GM21367 (cell line): ENCODE results near the gene MEF2B.
"Not testable (repeated sequence)": the region's sequence is repeated elsewhere in the genome, so short reads cannot be mapped to it uniquely, and the experiment has no call there.

Experiments used
- ATAC-seq: cut with Tn5 transposase; IDR thresholded peaks from one replicate; pipeline ENCODE4 v1.9.1; 2021; ENCODE audit not compliant: unreplicated experiment

Gene MEF2B

GRCh38 chr19:19193926-19194325, 23.9 kb upstream of the MEF2B start:
- ATAC-seq, result no peak

DNA sequence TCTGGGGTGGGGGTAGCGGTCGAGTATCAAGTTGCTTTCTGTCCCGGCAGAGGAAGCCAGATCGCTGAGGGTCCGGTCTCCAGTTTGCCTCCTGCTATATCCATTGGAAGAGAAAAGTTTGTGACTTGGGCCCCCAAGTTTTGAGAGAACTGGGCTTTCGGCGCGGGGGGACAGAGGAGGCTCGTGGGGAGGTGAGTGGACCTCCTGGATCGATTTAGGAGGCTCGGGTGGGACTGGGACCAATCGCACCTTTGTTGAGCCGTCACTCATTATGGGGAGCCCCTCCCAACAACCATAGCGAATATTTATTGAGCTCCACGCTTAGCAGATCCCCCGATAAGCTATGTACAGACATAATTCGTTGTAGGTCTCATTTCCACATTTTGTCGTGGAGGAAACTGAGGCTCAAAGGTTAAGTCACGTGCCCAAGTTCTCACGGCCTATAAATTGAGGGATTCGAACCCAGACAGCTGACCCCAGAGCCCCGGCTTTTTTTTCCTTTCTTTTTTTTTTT, 22.9 kb upstream of the MEF2B start:
- no peak for ATAC-seq

- ATAC-seq, result peak; percentile 76
These were observed 22.2 kb upstream of the MEF2B start, which contains the start of the genes BORCS8 and RFXANK for GRCh38 chr19:19192078-19192882. TSS of gene BORCS8 (minus strand) at chr19:19192152. CDS start at chr19:19192117, 35 bp downstream. TSS of gene RFXANK (plus strand) at chr19:19192258. CDS start at chr19:19193947, 1,689 bp downstream.

DNA sequence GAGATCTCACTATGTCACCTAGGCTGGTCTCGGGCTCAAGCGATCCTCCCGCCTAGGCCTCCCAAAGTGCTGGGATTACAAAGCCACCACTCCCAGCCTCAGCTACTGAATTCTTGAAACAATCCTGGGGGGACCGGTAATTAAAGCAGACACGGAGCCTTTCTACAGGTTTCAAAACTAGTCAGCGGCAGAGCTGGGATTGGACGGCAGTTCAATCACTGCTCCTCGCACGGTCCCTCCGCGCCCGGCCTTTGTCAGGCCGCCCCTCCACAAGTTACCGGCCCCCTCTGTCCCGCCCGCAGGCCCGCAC, 21.7 kb upstream of the MEF2B start:
- ATAC-seq, result no peak

- ATAC-seq, result no peak
These were observed 16.7 kb upstream of the MEF2B start for GRCh38 chr19:19186742-19187141.

DNA sequence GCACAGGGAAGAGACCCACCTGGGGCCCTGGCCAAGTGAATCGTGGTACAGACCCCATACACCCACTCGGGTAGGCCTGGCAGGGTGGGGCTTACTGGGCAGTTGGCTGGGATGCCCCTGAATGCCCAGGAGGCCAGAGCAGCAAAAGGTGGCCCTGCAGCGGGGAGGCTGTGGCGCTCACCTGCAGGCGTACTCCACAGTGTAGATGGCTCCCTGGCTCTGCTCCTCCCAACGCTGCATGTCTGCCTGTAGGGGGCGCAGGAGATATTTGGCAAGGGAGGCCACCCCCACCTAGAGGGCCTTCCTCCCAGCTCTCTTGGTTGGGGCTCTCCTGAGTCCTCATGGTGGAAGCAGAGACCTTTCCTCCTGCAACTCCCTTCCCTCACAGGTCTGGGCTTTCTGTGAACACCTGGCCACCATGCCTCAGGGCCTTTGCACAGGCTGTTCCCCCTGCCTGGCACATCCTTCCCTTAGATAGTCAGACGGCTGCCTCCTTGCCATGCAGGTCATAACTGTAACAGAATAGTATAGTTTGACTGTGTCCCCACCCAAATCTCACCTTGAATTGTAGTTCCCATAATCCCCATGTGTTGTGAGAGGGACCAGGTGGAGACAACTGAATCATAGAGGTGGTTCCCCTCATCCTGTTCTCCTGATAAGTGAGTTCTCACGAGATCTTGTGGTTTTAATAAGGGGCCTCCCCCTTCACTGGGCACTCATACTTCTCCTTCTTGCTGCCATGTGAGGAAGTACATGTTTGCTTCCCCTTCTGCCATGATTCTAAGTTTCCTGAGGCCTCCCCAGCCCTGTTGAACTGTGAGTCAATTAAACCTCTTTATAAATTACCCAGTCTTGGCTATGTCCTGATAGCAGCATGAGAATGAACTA, 16.0 kb upstream of the MEF2B start:
- no peak for ATAC-seq

DNA sequence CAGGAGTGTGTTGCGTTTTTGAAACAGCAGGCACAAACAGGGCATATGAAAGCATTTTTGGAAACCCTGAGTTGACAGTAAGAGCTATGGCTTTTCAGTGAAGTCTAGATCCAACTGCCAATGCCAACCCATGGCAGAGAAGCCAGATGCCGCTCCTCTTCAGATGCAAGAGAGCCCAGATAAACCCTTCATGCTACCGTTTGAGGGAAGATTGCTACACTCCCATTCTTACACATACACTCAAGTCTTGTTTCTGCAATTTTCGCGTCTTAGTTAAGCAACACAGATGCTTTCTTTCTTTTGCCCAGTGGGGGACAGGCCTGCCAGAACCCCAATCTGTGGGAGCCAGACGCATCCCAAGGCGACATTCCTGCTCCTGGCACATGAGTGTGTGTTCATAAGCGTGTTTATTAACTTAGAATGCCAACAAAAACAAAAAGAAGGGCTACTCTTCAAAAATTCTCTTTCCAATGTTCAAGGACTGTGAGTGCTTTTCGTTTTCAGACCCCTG, 11.5 kb upstream of the MEF2B start:
- ATAC-seq, result no peak

DNA sequence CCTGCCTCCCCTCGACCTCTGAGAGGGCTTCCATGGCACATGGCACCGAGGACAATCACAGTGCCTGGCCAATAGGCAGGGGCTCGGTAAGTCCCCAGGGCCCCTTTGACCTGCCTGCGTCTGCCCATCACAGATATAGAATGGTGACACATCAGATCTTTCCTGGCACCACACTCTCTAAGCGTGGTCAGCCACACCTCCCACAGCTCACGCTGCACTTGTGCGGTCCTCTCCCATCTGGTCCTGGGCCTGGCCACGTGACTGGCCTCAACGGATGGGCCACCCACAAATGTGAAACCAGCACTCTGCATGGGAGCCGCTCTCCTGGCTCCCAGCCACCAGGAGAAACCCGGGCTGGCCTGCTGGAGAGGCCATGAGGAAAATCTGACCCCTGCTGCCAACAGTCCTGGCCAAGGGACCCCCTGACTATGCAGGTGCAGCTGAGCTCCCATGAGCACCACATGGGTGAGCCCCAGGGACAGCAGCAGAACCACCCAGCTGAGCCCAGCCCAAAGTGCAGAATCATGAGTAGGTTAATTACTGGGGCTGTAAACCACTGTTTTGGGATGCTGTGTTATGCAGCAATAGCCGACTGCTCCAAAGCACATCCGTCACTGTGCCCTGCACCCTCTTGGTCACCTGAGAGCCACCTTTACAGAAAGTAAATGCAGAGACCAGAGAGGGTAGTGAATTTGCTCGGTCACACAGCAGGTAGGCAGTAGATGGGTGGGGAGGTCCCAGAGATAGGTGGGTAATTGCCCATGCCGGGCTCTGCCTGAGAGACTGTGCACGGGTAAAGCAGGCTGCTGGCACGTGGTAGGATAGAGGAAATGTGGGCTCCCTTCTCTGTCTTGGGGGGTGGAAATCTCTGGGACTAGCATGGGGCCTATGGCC, 9.7 kb upstream of the MEF2B start:
- ATAC-seq, result no peak

DNA sequence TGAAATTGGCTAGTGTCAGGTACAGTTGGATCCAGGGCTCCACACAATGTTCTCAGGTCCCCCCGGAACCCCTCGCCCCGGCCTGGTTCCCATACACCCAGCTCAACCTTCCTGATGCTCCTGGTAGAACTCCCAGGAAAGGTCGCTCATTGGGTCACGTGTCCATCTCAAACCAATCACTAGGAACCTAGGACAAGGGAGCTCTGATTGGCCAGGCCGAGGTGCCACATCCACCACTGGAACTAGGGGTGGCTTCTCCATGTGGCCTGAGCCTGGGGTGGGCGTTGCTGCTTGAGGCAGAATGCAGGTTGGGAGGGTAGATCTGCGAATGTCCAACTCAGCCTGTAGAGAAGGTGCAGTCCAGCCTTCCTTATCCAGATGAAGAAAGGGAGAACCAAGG, 6.9 kb upstream of the MEF2B start:
- ATAC-seq, result no peak

GRCh38 chr19:19173243-19173642, 3.2 kb upstream of the MEF2B start:
- ATAC-seq, result not testable (repeated sequence)

DNA sequence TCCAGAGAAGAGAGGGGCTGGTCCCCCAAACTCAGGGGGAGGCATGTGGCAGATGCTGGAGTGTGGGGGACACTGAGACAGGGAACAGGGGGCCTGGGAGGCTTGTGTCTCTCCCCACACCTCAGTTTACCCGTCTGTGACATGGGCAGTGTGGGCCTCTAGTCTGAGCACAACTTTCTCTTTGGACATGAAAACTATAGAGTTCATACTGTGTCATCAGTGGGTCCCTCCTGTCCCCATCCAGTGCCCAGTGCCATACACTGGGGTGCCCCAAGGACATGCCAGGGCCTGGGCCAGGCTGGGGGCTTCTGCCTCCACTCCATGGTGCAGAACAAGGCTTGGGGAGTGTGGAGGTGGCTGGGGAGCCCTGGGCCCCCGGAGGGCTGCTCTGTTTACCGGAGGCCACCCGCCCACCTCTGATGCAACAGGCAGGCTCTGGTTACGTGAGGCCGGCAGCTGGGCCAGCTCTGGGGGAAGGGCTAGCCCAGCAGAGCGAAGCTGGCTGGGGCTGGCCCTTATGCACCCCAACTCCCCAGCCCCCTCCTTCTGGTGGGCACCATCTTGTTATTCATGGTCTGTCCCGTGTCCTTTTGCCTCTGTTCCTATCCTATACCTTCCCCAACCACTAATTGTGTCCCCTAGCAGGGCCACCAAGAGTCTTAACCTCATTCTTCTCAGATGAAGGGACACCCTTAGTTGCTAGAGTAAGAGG, 1.9 kb upstream of the MEF2B start:
- no peak for ATAC-seq

DNA sequence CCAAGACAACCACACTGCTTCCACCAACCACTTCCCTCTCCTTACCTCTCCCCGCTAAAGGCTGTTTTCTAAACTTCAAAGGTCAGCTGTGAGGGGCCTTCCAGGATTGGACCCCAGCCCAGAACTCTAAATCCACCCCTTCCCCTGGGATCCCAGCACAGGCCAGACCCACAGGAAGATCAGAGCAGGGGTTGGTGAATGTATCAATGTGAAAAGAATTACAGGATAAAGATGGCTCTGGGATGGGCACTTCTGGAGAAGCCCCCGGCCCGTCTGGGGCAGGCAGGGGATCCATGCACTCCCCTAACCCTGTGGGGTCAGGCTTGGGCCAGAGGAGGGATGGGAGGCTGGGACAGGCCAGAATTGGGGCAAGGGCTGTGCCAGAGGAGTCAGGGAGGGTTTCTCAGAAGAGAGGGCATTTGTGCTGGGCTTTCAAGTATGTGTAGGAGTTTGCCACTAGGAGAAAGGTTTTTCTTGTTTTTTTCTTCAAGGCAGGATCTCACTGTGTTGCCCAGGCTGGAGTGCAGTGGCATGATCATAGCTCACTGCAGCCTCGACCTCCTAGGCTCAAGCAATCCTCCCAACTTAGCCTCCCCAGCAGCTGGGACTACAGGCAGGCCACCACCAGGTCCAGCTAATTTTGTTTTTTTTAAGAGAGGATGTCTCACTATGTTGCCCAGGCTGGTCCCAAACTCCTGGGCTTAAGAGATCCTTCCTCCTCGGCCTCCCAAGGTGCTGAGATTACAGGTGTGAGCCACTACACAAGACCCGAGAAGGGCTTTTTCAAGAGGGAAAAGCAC, 1.0 kb upstream of the MEF2B start:
- ATAC-seq, result no peak

DNA sequence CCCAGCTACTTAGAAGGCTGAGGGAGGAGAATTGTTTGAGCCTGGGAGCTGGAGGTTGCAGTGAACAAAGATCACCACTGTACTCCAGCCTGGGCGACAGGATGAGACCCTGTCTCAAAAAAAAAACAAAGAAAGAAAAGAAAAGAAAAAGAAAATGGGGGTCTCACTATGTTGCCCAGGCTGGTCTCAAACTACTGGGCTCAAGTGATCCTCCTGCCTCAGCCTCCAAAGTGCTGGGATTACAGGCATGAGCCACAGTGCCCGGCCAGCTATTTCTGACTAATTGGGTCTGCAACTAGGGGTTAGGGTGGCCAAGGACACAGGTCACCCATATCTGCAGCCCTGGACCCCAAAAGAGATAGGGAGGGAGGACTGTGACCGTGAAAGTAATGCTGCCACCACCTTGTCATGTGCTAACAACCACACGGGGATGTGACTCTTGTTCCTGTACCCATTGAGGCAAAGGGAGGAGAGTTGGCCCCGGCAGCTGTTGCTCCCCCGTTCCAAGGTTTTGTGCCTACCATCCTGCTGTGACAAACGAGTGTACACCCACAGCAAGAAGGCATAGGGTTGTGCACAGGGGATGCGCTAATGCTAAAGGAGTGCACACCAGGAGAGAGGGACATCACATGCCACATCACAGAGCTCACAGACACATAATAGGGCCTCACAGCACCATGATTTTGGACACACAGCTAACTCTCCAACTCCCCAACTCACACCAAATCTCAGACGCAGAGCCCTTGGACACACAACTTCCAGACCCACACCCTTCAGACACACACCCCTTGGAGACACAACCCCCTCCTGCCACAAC, 619 bp downstream of the MEF2B start:
- no peak for ATAC-seq

- no peak for ATAC-seq
These were observed 2.5 kb downstream of the MEF2B start for GRCh38 chr19:19167612-19168011.

GRCh38 chr19:19165396-19165795, 4.7 kb downstream of the MEF2B start:
- no peak for ATAC-seq

DNA sequence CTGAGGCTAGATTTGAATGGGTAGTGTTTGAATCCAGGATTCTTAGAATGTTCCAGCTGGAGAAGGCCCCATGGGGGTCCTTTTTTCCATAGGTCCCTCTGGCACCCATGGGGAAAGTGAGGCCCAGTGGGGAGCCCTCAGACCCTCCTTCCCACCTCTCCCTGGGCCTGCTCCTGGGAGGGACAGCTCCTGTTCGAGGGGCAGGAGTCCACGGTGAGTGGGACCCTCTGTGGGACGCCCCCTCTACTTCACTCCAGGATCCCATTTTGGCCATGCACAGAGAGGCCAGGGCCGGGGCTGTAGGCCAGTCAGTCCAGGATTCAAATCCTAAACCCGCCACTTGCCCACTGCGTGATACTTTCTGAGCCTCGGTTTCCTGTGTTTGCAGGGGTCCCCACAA, 7.6 kb downstream of the MEF2B start:
- no peak for ATAC-seq

DNA sequence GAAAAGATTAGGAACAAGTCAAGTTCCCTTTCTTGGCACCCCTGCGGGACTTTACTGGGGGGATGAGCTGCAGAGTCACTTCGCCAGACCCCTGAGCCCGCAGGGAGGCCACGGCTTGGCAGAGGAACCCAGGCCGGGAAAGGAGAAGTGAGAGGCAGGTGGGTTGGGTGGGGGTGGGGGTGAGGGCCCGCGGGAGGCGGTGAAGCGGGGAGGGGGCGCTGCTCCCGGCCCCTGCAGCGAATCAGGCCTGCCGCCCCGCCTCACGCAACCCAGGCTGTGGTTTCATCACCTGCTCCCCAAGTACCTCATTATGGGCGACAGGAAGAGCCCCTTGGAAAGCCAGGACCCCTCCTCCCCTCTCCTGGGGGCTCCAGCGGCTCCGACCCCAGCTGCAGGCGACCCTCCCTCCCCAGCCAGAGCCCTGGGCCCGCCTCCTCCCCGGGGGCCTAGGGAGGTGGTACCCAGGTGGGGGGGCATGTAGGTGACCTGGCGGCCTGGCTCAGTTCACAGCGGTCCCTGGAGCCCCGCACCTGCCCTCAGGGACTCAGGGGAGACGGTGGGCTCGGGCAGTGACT, 9.5 kb downstream of the MEF2B start:
- no peak for ATAC-seq

DNA sequence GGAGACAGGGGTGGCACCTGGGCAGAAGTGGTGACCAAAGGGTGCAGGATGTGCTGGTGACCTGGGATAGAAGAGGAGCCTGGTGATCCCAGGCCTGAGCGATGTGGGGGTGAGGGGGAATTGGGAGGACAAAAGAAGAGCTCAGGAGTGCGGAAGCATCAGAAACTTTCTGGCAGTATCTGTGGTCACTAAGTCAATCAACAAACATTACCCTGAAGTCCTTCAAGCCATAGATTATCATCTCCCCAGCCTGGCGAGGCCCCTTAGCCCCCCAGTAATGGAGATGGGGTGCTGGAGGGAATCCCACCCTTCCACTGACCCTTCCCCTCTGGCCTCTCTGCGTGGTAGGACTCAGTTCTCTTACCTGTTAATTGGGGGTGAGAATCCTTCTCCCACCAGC, 10.5 kb downstream of the MEF2B start:
- ATAC-seq, result no peak
